Progenitor cell of endocrine pancreas (in vitro differentiated cells): Measurements from ENCODE around the gene TFAP2A. TPM values are rescaled to one million over a fixed set of nuclear protein-coding genes. Genes with fewer than 3 reads are reported as not detected.

ENCODE experiments used
- DNase-seq: peaks from one replicate; pipeline ENCODE4 v3.0.0; 2021; ENCODE audit warnings: low spot score; ENCODE audit not compliant: unreplicated experiment
- H3K27ac Mint-ChIP-seq: 2 replicates; pipeline ENCODE4 v1.8.0; 2021; ENCODE audit warnings: mild to moderate bottlenecking, moderate library complexity, mixed read lengths
- H3K27me3 Mint-ChIP-seq: 2 replicates; pipeline ENCODE4 v1.8.0; 2021; ENCODE audit warnings: mixed read lengths
- H3K36me3 Mint-ChIP-seq: 2 replicates; pipeline ENCODE4 v1.8.0; 2022; ENCODE audit warnings: mixed read lengths; ENCODE audit not compliant: insufficient read depth
- H3K4me1 Mint-ChIP-seq: 2 replicates; pipeline ENCODE4 v1.8.0; 2021; ENCODE audit warnings: low read depth, mixed read lengths
- H3K4me3 Mint-ChIP-seq: 2 replicates; pipeline ENCODE4 v1.8.0; 2021; ENCODE audit warnings: low read depth, mild to moderate bottlenecking, moderate library complexity, mixed read lengths
- H3K9me3 Mint-ChIP-seq: 2 replicates; pipeline ENCODE4 v1.8.0; 2021; ENCODE audit warnings: low read depth, mixed read lengths
- CTCF ChIP-seq: fragments of 200-600 bp; sonication (generic); IDR thresholded peaks from one replicate; pipeline ENCODE4 v1.5.0; 2021; ENCODE audit warnings: antibody characterized with exemption, mild to moderate bottlenecking; ENCODE audit not compliant: unreplicated experiment
- total RNA-seq: library from RNA; stranded (reverse); gene quantifications from 2 replicates; pipeline ENCODE4 v1.2.1, GENCODE V29; 2021

TFAP2A gene
- total RNA-seq, 1 donor from 2014 or later = 4.7 TPM

- TF ChIP-seq CTCF = no peak
- Mint-ChIP-seq H3K9me3 (no peaks in the 10 kb centered on the region), H3K27me3 (peaks cover 98% of the 10 kb centered on the region), H3K36me3 (no peaks in the 10 kb centered on the region), H3K27ac (peak overlapping the region; percentile 60), H3K4me3 (no peak overlapping the region), H3K4me1 (peaks cover 13% of the 10 kb centered on the region)
- DNase-seq = no peak
These were observed 29.2 kb downstream of the TFAP2A start for GRCh38 chr6:10385524-10386132.

GRCh38 chr6:10384610-10385523 lies 30.0 kb downstream of the TFAP2A start:
- Mint-ChIP-seq H3K4me3 (no peak overlapping the region), H3K36me3 (no peaks in the 10 kb centered on the region), H3K27me3 (peaks cover 97% of the 10 kb centered on the region), H3K9me3 (no peaks in the 10 kb centered on the region), H3K27ac (peak overlapping the region; percentile 64), H3K4me1 (peaks cover 11% of the 10 kb centered on the region)
- TF ChIP-seq CTCF = no peak
- no peak for DNase-seq

- peaks cover 8% of the 10 kb centered on the region for H3K4me1 Mint-ChIP-seq
- no peak overlapping the region for H3K27ac Mint-ChIP-seq
- H3K27me3 Mint-ChIP-seq = peaks cover 90% of the 10 kb centered on the region
- no peak for TF ChIP-seq CTCF
- no peak for DNase-seq
- H3K36me3 Mint-ChIP-seq = no peaks in the 10 kb centered on the region
- H3K4me3 Mint-ChIP-seq = no peak overlapping the region
- H3K9me3 Mint-ChIP-seq = no peaks in the 10 kb centered on the region
These were observed 30.7 kb downstream of the TFAP2A start for GRCh38 chr6:10384091-10384609.

GRCh38 chr6:10383331-10384090 lies 31.4 kb downstream of the TFAP2A start:
- Mint-ChIP-seq H3K9me3 (no peaks in the 10 kb centered on the region), H3K27ac (peak overlapping the region; percentile 13), H3K4me1 (peaks cover 8% of the 10 kb centered on the region), H3K4me3 (no peak overlapping the region), H3K27me3 (peaks cover 85% of the 10 kb centered on the region), H3K36me3 (no peaks in the 10 kb centered on the region)
- no peak for DNase-seq
- TF ChIP-seq CTCF = no peak
